IPS-20b (cell line): ENCODE data around the gene NCMAP.

ENCODE experiments used
- H3K27ac ChIP-seq: one replicate; pipeline ENCODE4 v1.5.1; 2013; ENCODE audit warnings: low read length
- H3K27me3 ChIP-seq: 2 replicates; pipeline ENCODE4 v1.6.1; 2013; ENCODE audit warnings: mild to moderate bottlenecking, low read length, inconsistent platforms; ENCODE audit not compliant: insufficient read depth
- H3K36me3 ChIP-seq: 2 replicates; pipeline ENCODE4 v1.6.1; 2013; ENCODE audit warnings: low read depth, mild to moderate bottlenecking, inconsistent platforms, low read length, moderate library complexity; ENCODE audit not compliant: insufficient read depth
- H3K4me1 ChIP-seq: 2 replicates; pipeline ENCODE4 v1.6.1; 2013; ENCODE audit warnings: mild to moderate bottlenecking, control low read depth, inconsistent platforms, low read length, moderate library complexity; ENCODE audit not compliant: insufficient read depth
- H3K4me3 ChIP-seq: 2 replicates; pipeline ENCODE4 v1.5.1; 2013; ENCODE audit warnings: mild to moderate bottlenecking, low read length, inconsistent platforms
- H3K9ac ChIP-seq: 2 replicates; pipeline ENCODE4 v1.6.1; 2013; ENCODE audit warnings: low read depth, mild to moderate bottlenecking, inconsistent platforms, low read length, moderate library complexity
- H3K9me3 ChIP-seq: 2 replicates; pipeline ENCODE4 v1.6.1; 2013; ENCODE audit warnings: mild to moderate bottlenecking, low read depth, low read length, inconsistent platforms; ENCODE audit not compliant: insufficient read depth

NCMAP gene

DNA sequence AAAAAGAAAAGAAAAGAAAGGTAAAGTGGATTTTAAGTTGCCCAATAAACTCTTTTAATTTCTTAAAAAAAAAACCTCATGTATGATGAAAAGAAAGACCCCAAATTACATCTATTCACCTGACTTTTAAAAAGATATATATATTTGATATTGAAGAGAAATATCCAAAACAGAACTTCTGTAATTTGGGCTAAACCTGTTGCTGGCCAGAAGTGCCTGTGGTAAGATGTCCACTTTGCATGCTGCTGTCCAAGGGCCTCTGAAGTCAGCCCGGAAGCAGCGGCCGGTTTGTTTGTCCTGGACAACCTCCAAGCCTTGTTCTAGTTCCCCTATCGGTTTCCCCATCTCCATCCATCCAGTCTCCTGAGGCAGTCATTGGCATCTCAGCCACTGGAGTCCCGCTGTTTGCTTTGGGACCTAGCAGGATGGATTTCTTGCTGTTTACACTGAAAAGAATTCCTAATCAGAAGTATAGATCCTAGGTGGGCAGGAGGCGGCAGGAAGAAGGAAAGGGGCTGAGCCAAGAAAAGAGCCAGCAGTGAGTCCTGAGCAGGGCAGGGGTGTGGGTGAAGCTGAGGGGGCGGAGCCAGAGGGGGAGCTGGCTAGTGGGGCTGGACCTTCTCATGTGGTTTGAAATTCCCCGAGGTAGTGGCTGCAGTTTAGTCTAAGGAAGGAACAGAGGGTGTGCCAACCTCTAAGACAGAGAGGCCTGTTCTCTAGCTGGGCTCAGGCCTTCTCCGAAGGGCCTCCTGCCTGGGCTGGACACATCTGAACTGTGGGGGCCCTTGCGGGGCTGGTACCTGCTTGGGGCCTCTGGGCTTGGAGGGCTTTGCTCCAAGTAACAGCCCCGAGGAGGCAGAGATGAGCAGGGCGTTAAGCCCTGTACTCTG, 3.3 kb downstream of the NCMAP start:
- peaks cover 44% of the 10 kb centered on the region for H3K27me3 ChIP-seq
- no peaks in the 10 kb centered on the region for H3K36me3 ChIP-seq
- peaks cover 4% of the 10 kb centered on the region; the same call in 1 of the 2 replicates for H3K4me1 ChIP-seq
- H3K9ac ChIP-seq: no peak overlapping the region
- no peaks in the 10 kb centered on the region for H3K9me3 ChIP-seq
- H3K4me3 ChIP-seq: no peak overlapping the region
- H3K27ac ChIP-seq: no peak overlapping the region

DNA sequence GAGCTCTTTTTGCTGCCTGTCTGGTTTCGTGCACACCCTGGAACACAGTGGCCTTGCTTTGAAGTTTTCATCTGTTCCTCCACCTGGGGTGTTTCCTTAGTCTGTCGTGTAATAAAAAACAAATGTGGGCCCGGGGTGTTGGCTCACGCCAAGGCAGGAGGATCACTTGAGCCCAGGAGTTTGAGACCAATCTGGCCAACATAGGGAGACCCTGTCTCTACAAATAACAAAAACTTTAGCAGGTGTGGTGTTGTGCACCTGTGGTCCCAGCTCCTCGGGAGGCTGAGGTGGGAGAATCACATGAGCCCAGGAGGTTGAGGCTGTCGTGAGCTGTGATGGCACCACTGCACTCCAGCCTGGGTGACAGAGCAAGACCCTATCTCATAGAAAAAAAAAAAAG, 4.5 kb downstream of the NCMAP start:
- H3K9me3 ChIP-seq: no peaks in the 10 kb centered on the region
- H3K9ac ChIP-seq: no peak overlapping the region
- no peaks in the 10 kb centered on the region for H3K36me3 ChIP-seq
- peaks cover 4% of the 10 kb centered on the region; the same call in 1 of the 2 replicates for H3K4me1 ChIP-seq
- H3K4me3 ChIP-seq: no peak overlapping the region
- H3K27me3 ChIP-seq: peaks cover 32% of the 10 kb centered on the region
- no peak overlapping the region for H3K27ac ChIP-seq

DNA sequence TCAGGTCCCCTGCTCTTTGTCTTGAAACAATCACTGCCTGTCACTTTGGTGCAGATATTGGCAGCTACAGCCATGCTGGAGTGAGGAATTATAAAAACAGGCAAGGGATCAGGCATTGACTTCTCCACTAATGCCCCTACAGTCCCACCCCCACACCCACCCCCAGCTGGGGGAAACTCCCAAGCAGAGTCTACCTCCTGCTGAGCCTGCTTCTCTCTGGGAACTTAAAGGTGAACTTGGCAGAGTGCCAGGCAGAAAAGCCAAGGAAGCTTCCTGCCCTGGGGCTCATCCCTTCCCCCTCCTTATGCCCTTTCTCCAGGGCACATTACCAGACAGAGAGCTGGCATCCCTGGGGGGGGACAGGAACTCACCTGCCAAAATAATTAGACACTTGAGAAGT, 6.7 kb downstream of the NCMAP start:
- Histone ChIP-seq H3K9ac (no peak overlapping the region), H3K9me3 (no peaks in the 10 kb centered on the region), H3K27ac (no peak overlapping the region), H3K4me1 (peaks cover 7% of the 10 kb centered on the region; the same call in 1 of the 2 replicates), H3K27me3 (peaks cover 11% of the 10 kb centered on the region), H3K4me3 (no peak overlapping the region), H3K36me3 (no peaks in the 10 kb centered on the region)

DNA sequence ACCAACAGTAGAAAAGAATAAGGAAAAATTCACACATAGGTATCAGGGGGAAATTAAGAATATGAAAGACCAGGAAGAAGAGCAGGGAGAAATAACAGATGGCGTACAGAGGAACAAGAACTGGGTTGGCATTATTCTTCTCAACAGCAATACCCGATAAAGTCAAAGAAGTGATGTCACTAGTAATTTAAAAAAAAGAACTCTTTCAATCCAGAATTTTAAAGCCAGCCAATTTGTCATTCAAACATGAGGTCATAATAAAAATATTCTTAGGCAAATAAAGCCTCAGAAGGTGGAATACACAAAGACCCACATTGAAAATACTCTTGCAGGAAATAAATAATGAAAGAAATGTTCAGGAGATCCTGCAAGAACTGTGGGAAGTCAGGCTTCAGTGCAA, 8.8 kb downstream of the NCMAP start:
- Histone ChIP-seq H3K9me3 (no peaks in the 10 kb centered on the region), H3K36me3 (no peaks in the 10 kb centered on the region), H3K4me1 (peaks cover 7% of the 10 kb centered on the region; the same call in 1 of the 2 replicates), H3K27ac (no peak overlapping the region), H3K9ac (no peak overlapping the region), H3K4me3 (no peak overlapping the region), H3K27me3 (no peaks in the 10 kb centered on the region)

DNA sequence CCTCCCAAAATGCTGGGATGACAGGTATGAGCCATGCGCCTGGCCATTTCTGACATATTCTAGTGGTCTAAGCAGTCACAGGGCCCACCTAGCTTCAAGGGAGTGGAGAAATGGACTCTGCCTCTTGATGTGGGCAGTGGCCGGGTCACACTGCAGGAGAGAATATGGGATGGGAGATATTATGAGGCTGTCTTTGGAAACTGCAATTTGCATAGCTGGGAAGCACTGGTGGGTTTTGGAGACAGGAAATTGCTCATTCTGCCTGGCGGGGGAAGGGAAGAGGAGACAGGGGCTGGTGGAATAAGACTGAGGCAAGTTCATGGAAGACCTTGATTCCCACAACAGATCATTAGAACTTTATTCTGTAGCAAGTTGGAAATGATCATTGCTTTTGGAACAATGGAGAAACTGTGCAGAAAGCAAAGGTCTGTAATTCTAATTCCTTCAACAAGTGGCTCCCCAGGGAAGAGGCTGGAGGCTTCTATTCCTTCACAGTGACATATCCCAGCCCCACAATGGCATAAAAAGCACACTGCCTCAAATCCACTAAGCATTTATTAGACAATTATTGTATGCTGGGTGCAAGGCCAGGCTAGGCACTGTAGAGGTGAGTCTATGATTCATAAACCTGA, 10.5 kb downstream of the NCMAP start:
- Histone ChIP-seq H3K36me3 (no peaks in the 10 kb centered on the region), H3K27me3 (no peaks in the 10 kb centered on the region), H3K9me3 (no peaks in the 10 kb centered on the region), H3K9ac (no peak overlapping the region), H3K27ac (no peak overlapping the region), H3K4me1 (peaks cover 7% of the 10 kb centered on the region; the same call in 1 of the 2 replicates), H3K4me3 (no peak overlapping the region)

DNA sequence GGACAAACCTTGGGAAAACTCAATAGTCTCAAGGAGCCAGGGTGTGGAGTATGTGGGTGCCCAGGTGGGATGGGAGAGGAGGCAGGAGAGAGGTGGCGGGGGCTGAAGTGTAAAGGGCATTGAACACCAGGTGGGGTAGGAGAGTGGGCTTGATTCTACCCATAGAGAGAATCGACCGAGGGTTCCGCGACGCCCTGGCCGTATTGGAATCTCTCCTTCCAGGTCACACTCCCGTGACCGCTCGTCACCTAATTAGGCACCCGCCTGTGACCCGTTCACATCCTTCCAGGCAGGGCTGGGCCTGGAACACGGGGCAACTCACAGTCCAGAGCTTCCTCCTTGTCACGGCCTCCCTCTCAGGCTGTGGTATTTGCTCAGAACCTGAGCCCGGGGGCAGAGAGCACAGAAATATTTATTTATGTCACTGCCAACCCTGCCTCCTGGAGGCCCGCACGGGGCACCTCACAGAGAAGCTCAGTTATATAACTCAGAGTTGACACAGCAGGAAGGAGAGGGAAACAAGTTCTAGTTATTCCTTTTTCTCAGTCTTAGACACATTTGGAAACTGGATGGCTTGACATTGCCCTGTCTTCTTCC, 12.0 kb downstream of the NCMAP start:
- Histone ChIP-seq H3K4me3 (no peak overlapping the region), H3K27me3 (no peaks in the 10 kb centered on the region), H3K4me1 (0 out of 2 replicates have a peak, but pooled peaks cover 3% of the 10 kb centered on the region), H3K27ac (no peak overlapping the region), H3K9ac (no peak overlapping the region), H3K36me3 (no peaks in the 10 kb centered on the region), H3K9me3 (no peaks in the 10 kb centered on the region)

DNA sequence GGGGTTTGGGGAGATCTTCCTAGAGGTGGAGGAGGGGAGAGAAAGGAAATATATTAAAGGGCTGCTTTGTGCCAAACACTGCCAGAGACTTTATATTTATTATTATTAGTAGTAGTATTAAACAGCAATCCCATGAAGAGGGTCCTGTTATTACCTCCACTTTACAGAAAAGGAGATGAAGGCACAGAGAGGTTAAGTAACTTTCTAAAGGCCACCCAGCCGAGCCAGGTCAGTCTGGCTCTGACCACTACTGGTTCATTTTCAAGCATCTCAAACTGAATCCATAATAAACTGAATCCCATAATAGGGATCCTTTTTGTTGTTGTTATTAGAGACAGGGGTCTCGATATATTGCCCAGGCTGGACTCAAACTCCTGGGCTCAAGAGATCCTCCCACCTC, 12.6 kb downstream of the NCMAP start:
- H3K4me1 ChIP-seq: 0 out of 2 replicates have a peak, but pooled peaks cover 3% of the 10 kb centered on the region

DNA sequence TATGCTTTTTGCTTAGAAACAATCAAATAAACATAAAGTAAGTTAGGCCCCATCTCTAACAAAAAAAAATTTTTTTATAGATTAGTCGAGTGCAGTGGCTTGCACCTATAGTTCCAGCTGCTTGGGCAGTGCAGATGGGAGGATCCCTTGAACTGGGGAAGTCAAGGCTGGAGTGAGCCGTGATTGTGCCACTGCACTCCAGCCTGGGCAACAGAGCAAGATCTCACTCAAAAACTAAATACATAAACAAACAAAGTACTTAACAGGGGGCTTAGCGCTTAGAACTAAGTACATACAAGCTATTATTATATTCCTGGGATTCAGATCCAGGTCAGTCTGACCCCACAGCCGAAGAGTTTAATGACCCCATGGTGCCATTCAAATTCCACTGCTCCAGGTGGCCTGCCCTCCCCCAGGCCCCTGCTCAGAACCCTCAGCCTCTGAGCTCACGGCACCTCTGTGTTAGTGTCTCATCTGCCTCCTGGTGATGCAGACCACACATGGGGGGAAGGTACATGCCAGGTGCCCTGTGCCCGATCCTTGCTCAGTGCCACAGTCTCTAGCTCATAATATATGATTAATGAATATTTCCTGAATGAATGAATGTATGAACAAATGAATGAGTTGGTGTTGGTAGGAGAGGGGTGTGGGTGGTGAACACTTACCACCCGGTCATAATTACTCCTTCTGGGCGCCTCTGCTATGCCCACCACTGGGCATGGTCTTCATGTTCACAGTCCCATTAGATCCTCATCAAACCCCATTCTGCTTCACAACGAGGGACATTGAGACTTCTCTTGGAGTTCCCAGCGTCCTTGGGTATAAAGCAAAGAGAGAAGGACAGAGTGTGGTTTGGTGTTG, 14.6 kb downstream of the NCMAP start:
- H3K27ac ChIP-seq: no peak overlapping the region
- no peaks in the 10 kb centered on the region for H3K27me3 ChIP-seq
- H3K4me1 ChIP-seq: 0 out of 2 replicates have a peak, but pooled peaks cover 3% of the 10 kb centered on the region
- H3K9ac ChIP-seq: no peak overlapping the region
- no peaks in the 10 kb centered on the region for H3K36me3 ChIP-seq
- no peak overlapping the region for H3K4me3 ChIP-seq
- no peaks in the 10 kb centered on the region for H3K9me3 ChIP-seq

More for the DNA sequence above, 12.6 kb downstream of the NCMAP start:
- Histone ChIP-seq H3K27ac (no peak overlapping the region), H3K9ac (no peak overlapping the region), H3K27me3 (no peaks in the 10 kb centered on the region), H3K4me3 (no peak overlapping the region), H3K9me3 (no peaks in the 10 kb centered on the region), H3K36me3 (no peaks in the 10 kb centered on the region)

DNA sequence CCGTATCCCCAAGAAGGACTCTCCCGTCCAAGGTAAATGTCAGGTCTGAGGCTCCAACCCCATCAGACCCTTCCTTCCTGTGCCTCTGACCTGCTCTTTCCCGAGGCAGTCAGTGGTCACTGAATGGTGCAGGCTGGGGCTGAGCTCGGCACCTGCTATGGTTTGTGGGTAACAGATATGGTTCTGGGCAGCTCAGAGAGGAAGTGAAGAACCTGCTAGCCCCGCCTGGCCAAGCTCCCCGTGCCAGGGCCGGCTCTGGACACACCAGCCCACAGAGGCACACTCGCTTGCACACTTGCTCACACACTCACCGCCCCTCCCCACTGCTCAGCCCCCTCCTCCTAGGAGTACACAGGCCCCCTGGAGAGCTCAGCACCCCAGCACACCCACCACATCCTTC, 16.4 kb downstream of the NCMAP start:
- Histone ChIP-seq H3K4me3 (no peak overlapping the region), H3K27me3 (no peaks in the 10 kb centered on the region), H3K4me1 (no peaks in the 10 kb centered on the region), H3K9ac (no peak overlapping the region), H3K27ac (no peak overlapping the region), H3K36me3 (no peaks in the 10 kb centered on the region), H3K9me3 (no peaks in the 10 kb centered on the region)

DNA sequence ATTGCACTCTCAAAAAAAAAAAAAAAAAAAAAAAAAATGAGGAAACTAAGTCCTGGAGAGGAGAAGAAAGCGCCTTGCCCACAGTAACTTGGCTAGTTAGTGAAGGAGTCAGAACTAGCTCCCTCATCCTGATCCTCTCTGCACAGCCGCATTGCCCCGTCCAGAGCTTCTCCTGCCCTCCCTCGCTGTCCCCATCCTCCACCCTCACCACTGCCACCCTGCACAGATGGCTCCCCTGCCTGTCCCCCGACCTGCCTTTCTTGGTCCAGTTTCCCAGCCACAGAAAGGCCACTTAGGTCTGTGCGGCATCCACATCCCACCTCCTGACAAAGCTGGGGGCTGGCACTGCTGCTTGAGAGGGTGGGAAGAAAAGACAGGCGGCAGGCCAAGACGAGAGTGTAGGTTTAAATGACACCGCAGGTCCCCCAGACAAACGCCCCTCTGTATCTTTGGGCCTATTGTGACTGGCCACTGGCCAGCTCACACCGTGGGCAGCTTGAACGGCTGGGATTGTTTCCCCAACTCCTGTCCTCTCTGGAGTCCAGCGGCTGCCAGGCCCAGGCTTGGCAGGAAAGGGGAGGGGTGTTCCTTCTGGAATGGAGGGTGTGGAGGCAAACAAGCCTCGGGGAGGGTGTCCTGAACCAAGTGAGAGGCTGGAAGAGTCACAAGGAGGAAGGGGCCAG, 20.2 kb downstream of the NCMAP start:
- Histone ChIP-seq H3K27me3 (no peaks in the 10 kb centered on the region), H3K36me3 (no peaks in the 10 kb centered on the region), H3K9ac (no peak overlapping the region; the same call in 1 of the 2 replicates), H3K27ac (no peak overlapping the region), H3K9me3 (no peaks in the 10 kb centered on the region), H3K4me1 (no peaks in the 10 kb centered on the region), H3K4me3 (no peak overlapping the region)

DNA sequence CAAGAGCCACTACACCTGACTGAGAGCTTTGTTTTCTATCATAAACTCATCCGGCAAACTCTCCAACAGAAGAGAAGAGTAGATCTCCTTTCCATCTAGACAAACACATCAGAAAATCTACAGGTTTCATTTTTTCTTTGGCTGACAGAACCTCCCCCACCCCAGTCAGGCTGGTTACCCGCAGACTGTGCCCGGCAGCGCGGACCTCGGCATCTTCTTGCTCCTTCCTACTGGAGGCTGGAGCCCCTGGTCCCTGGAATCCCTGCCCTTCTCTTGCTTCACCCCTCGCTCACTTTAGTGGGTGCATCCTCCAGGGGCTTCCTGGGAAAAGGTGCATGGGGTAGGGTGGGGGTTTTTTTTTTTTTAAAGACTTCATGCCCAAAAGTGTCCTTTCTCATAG, 23.0 kb downstream of the NCMAP start:
- no peaks in the 10 kb centered on the region for H3K36me3 ChIP-seq
- H3K4me1 ChIP-seq: no peaks in the 10 kb centered on the region
- H3K27ac ChIP-seq: no peak overlapping the region
- no peaks in the 10 kb centered on the region for H3K27me3 ChIP-seq
- H3K9ac ChIP-seq: no peak overlapping the region
- no peaks in the 10 kb centered on the region for H3K9me3 ChIP-seq
- no peak overlapping the region for H3K4me3 ChIP-seq
